Measurements from ENCODE around the gene GALNT11.

GALNT11 gene

DNA sequence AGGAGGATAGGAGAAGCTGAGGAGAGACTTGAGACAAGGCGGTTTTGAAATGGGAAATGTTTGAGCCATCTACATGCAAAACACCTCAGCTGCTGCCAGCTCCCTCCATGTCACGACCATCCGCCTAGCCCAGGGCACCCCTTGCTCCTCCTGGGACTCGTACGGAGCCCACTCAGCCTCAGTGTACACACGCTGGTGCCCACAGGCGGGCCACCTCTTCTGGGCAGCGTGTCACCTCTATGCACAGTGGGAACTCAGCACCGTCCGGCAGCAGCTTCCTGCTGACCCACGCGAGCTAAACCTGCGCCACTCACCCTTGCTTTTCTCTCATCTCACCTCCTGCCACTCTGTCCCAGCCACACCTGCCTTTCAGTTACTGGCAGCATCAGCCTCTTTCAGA, 108.3 kb downstream of the GALNT11 start:
- H3K27me3 Mint-ChIP-seq = no peaks in the 10 kb centered on the region
- H3K4me1 Mint-ChIP-seq = no peaks in the 10 kb centered on the region
- H3K4me3 Mint-ChIP-seq = no peak overlapping the region
- DNase-seq (no peak), ATAC-seq (no peak)
- H3K27ac Mint-ChIP-seq = peak overlapping the region; percentile 64 to 72
- H3K9me3 Mint-ChIP-seq = no peaks in the 10 kb centered on the region

DNA sequence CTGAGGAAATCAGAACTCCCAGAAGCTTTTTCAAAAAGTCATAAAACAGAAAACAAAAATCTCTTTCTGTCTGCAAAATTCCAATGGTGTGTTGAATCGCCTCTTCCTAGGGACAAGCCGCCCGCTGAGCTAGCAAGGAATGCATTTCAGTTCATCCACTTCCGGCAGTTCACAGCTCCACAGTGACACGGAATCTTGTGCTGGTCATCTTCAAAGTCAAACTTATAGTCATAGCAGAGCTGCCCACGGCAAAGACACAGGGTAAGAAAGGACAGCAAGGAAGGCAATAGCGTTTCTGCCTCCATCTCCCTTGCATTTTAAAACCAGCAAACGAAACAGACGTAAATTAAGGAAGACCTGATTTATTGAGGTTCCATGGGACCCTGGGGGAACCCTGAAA, 111.2 kb downstream of the GALNT11 start:
- Mint-ChIP-seq H3K4me1 (no peaks in the 10 kb centered on the region), H3K9me3 (no peaks in the 10 kb centered on the region), H3K27ac (no peak overlapping the region), H3K27me3 (no peaks in the 10 kb centered on the region), H3K4me3 (no peak overlapping the region)
- no peak for DNase-seq
- no peak for ATAC-seq

GRCh38 chr7:152137476-152138025, 112.1 kb downstream of the GALNT11 start:
- Mint-ChIP-seq H3K9me3 (no peaks in the 10 kb centered on the region), H3K27me3 (no peaks in the 10 kb centered on the region), H3K27ac (peak overlapping the region in 1 of 2 donors; percentile 82), H3K4me1 (peaks cover 3% of the 10 kb centered on the region), H3K4me3 (no peak overlapping the region)
- DNase-seq = no peak
- ATAC-seq = no peak

DNA sequence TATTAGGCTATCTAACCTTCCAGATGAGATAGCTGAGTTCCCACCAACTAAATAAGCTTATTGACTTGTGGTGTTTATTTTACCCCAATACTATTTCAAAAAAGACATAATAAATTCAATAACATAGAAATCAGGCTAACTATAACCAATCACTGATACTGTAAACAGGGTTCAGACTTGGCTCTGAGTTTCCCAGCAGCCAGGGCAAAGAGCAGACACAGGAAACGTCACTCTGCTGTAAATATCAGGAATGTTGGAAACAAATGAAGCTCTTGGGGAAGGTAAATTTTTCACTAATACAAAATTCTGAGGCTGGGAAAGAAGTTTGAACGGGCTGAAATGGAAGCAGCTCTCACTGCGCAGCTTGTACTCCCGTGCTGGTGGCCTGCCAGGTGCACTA, 114.6 kb downstream of the GALNT11 start:
- H3K27ac Mint-ChIP-seq = peak overlapping the region in 1 of 2 donors; percentile 27
- no peaks in the 10 kb centered on the region for H3K9me3 Mint-ChIP-seq
- no peak overlapping the region for H3K4me3 Mint-ChIP-seq
- DNase-seq (no peak), ATAC-seq (no peak)
- peaks cover 28% of the 10 kb centered on the region for H3K4me1 Mint-ChIP-seq
- H3K27me3 Mint-ChIP-seq = no peaks in the 10 kb centered on the region

DNA sequence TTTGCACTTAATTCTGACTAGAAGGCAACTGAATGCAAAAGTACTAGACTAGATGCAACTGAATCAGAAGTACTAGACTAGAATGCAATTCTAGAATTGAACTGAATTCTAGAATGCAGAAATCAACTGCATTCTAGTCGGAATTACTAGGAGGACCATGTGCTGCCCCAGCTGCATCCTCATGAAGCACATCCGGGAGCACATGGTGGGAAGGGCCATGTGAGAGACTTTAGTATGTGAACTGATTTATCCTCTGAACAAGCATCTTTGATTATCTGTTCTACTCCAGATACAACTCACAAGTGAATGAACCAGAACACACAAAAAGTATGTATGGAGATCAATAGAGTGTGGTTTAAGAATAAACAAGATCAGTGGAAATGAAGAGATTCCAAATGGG, 115.1 kb downstream of the GALNT11 start:
- Mint-ChIP-seq H3K27ac (peak overlapping the region; percentile 21 to 27), H3K9me3 (no peaks in the 10 kb centered on the region), H3K27me3 (no peaks in the 10 kb centered on the region), H3K4me1 (peaks cover 33% of the 10 kb centered on the region), H3K4me3 (no peak overlapping the region)
- ATAC-seq = no peak
- no peak for DNase-seq

GRCh38 chr7:152142976-152143595, 117.6 kb downstream of the GALNT11 start:
- Mint-ChIP-seq H3K4me3 (peak overlapping the region; percentile 1 to 2), H3K4me1 (peaks cover 45% of the 10 kb centered on the region), H3K27me3 (no peaks in the 10 kb centered on the region), H3K9me3 (no peaks in the 10 kb centered on the region), H3K27ac (peak overlapping the region; percentile 27 to 83)
- ATAC-seq = no peak
- no peak for DNase-seq

DNA sequence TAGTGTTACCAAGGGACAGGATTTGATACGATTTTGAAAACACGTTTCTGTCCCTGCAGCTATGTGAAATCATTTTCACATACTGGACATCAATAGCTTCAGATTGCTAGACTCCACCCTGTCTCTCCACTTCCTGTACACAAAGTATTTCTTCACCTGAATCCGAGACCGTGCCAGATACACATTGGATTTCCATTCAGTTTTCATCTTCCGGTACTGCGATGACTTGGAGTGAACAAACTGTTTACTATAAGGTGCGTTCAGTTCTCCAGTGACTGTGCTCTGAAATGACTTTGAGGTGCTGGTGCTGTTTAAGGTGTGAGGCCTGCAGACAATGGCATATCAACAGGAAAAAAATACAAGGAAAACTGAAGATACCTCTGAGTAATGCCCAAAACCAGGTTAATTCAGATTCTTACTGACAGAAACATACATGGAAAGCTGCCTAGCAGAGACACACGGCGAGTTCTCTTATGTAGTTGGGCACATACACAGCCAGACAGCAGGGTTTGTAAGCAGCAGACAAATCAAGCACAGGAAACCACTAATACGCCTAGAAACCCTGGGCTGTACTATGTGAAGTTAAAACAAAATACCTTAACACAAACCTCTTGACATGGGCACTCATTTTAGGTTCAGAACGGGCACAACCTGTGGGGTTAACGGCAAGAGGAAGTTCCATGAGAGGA, 119.2 kb downstream of the GALNT11 start:
- Mint-ChIP-seq H3K27ac (peak overlapping the region; percentile 77 to 82), H3K27me3 (no peaks in the 10 kb centered on the region), H3K4me3 (peak overlapping the region; percentile 44 to 49), H3K4me1 (peaks cover 45% of the 10 kb centered on the region), H3K9me3 (no peaks in the 10 kb centered on the region)
- DNase-seq (peak in 1 of 2 donors; percentile 41), ATAC-seq (peak; percentile 92)

DNA sequence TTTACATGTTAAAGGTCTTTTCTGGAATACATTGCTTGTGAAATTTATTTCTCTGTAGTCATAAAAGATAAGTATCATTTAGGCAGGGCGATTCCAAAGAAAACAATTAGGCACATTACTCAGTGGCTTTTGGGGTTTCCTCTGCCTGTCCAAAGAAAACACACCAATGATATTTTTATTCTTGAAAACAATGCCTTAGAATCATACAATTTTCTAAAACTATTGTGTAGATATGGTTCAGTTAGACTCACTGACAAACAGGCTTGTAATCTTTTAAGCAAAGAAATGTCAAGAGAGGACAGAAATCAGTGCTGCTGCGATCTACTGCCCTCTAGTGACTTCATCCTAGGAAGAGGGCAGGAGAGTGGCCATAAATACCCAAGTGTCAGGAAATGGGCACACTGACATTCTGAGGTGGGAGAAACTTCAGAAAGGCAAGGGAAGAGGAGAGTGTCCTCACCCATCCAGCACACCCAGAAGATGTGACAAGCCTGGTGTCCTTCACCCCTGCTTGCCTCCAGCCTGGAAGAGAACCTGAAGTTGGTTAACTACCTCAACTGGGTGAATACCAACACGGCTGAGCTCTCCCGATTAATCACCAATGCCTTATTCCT, 120.5 kb downstream of the GALNT11 start:
- Mint-ChIP-seq H3K27ac (no peak overlapping the region), H3K4me3 (no peak overlapping the region), H3K27me3 (no peaks in the 10 kb centered on the region), H3K4me1 (peaks cover 45% of the 10 kb centered on the region), H3K9me3 (no peaks in the 10 kb centered on the region)
- DNase-seq (no peak), ATAC-seq (peak; percentile 48)

GRCh38 chr7:152148706-152149105, 123.2 kb downstream of the GALNT11 start:
- ATAC-seq = no peak
- no peaks in the 10 kb centered on the region for H3K27me3 Mint-ChIP-seq
- no peak overlapping the region for H3K4me3 Mint-ChIP-seq
- DNase-seq = no peak
- peaks cover 35% of the 10 kb centered on the region for H3K4me1 Mint-ChIP-seq
- no peak overlapping the region for H3K27ac Mint-ChIP-seq
- H3K9me3 Mint-ChIP-seq = no peaks in the 10 kb centered on the region

DNA sequence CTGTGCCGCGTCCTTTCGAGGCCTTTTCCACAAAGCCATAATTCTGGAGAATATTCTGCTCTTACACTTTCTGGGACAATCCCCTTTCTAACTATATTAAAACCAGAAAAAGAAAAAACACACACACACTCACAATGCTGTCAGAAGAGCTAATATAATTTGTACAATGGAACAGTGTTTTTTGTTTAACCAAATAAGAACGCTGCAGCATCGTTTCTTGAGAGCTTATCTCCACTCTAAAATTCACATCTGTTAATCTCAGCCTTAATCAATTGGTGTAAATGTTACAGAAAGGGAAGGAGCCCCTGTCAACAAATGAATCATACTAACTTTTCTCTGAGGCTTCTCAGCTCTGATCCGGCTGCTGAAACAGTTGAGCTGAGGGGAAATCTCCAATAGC, 123.9 kb downstream of the GALNT11 start:
- H3K27me3 Mint-ChIP-seq = no peaks in the 10 kb centered on the region
- H3K9me3 Mint-ChIP-seq = no peaks in the 10 kb centered on the region
- H3K27ac Mint-ChIP-seq = no peak overlapping the region
- H3K4me1 Mint-ChIP-seq = peaks cover 28% of the 10 kb centered on the region
- ATAC-seq (no peak), DNase-seq (no peak)
- H3K4me3 Mint-ChIP-seq = no peak overlapping the region

GRCh38 chr7:152152267-152152666, 126.8 kb downstream of the GALNT11 start:
- H3K4me3 Mint-ChIP-seq = no peak overlapping the region

DNA sequence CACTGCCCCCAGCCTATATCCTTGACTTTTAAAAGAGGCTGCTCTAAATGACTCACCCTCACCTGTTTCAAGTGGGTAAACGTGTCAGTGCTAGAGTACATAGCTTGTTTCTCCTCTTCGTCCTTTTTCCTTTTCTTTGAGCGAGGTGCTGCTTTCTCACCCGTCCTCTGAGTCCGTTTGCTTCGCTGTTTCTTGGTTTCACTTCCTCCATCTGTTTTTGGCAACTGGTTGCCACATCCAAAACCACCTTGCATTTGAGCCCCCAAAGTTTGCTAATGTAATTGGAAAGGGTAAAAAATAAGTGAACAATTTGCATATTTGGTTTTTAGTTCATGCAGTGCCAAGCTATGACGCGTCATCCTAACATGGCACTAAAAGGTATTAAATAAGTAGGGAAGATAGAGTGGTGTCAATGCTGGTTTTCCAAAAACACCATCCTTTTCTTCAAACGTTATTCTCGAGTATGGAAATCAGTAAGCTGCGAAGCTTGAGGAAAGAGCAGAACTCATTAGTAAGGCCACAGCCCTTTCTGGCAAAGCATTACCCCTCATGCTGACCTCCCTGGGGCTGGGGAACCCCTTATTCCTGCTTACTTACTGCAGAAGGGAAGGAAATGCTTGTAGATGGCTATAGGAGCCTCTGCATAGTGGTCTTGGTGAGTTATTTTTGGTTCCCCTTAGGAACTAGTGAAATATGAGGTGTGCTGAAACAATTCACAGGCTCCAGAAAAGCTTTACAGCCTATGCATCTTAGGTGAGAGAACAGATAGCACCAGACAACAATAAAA, 133.5 kb downstream of the GALNT11 start:
- Mint-ChIP-seq H3K4me3 (no peak overlapping the region), H3K27me3 (no peaks in the 10 kb centered on the region), H3K27ac (peak overlapping the region; percentile 75 to 90), H3K9me3 (no peaks in the 10 kb centered on the region), H3K4me1 (peaks cover 13% of the 10 kb centered on the region)
- no peak for DNase-seq
- peak; percentile 78 for ATAC-seq

More at GRCh38 chr7:152152267-152152666, 126.8 kb downstream of the GALNT11 start:
- ATAC-seq (no peak), DNase-seq (no peak)
- Mint-ChIP-seq H3K27me3 (no peaks in the 10 kb centered on the region), H3K27ac (peak overlapping the region in 1 of 2 donors; percentile 84), H3K9me3 (no peaks in the 10 kb centered on the region), H3K4me1 (peaks cover 5% of the 10 kb centered on the region)

- H3K9me3 Mint-ChIP-seq = no peaks in the 10 kb centered on the region
- no peak overlapping the region for H3K27ac Mint-ChIP-seq
- DNase-seq (no peak), ATAC-seq (no peak)
- no peaks in the 10 kb centered on the region for H3K27me3 Mint-ChIP-seq
- H3K4me3 Mint-ChIP-seq = no peak overlapping the region
- peaks cover 13% of the 10 kb centered on the region for H3K4me1 Mint-ChIP-seq
Observed at GRCh38 chr7:152161171-152161570, 135.7 kb downstream of the GALNT11 start.

DNA sequence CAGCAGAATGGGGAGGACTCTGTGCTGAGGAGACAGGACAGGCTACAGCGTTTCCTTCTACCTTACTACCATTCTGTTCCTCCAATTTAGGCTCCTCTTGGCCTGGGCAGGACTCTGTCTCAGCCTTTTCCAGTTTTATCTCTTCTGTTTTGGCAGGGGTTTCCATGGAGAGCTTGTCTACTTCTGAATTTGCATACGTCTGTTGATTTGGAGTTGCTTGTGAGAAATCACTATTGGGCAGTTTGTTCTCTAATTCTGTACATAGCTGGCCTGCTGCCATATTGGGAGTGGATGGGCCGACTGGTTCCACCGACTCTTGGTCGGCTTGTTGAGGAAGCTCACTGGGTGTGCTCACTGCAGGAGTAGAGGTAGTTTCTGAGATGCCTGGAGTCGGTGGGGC, 136.8 kb downstream of the GALNT11 start:
- peak overlapping the region in 1 of 2 donors; percentile 51 for H3K27ac Mint-ChIP-seq
- no peak for ATAC-seq
- no peaks in the 10 kb centered on the region for H3K27me3 Mint-ChIP-seq
- peaks cover 13% of the 10 kb centered on the region for H3K4me1 Mint-ChIP-seq
- no peak for DNase-seq
- H3K4me3 Mint-ChIP-seq = no peak overlapping the region
- H3K9me3 Mint-ChIP-seq = no peaks in the 10 kb centered on the region

Data from stimulated activated naive CD8-positive, alpha-beta T cell treated with anti-CD3 and anti-CD28 coated beads, Interleukin-15, amount 100 ng/mL, for 72 hours (primary cell).